PC-9 (cell line): Measurements from ENCODE around the gene RB1.

ENCODE experiments used
- CTCF ChIP-seq: fragments of 200-600 bp; sonication (generic); conservative IDR thresholded peaks from 2 replicates; pipeline ENCODE4 v1.6.1; 2017; ENCODE audit warnings: mixed run types, antibody characterized with exemption, mild to moderate bottlenecking, moderate library complexity
- EZH2 ChIP-seq: fragments of 200-600 bp; sonication (generic); IDR thresholded peaks from 2 replicates; pipeline ENCODE4 v1.8.0; 2017; ENCODE audit warnings: antibody characterized with exemption, low read depth

GRCh38 chr13:48296528-48296927 is 7.0 kb upstream of the RB1 start:
- TF ChIP-seq EZH2 (no peak), CTCF (no peak)
